Activated B cell treated with CpG ODN at 0.5 μM for 24 hours (primary cell): Measurements from ENCODE around the gene OR6N2. TPM values are rescaled to one million over a fixed set of nuclear protein-coding genes. Genes with fewer than 3 reads are reported as not detected.

Source experiments
- ATAC-seq: fragments of 200-7000 bp; cut with Tn5 transposase; one replicate; pipeline ENCODE4 v1.10.0; 2021; ENCODE audit warnings: low read depth, mild to moderate bottlenecking, moderate library complexity
- CTCF ChIA-PET: fragments of 350-600 bp; sonication (Branson Sonifier 250); formaldehyde crosslinking; loops from one replicate; lab custom pipeline; 2021; ENCODE audit warnings: antibody characterized with exemption; lab: Charles Lee
- POLR2A ChIA-PET: fragments of 350-600 bp; sonication (Branson Sonifier 250); formaldehyde crosslinking; loops from one replicate; lab custom pipeline; 2021; ENCODE audit warnings: antibody characterized with exemption; lab: Charles Lee
- DNase-seq: peaks from one replicate; pipeline ENCODE4 v3.0.0; 2022
- H3K27ac Mint-ChIP-seq: one replicate; pipeline ENCODE4 v1.8.0; 2020; ENCODE audit warnings: mixed read lengths
- H3K27me3 Mint-ChIP-seq: one replicate; pipeline ENCODE4 v1.8.0; 2021; ENCODE audit warnings: mixed read lengths
- H3K36me3 Mint-ChIP-seq: one replicate; pipeline ENCODE4 v1.8.0; 2021; ENCODE audit warnings: low read depth, mixed read lengths
- H3K4me1 Mint-ChIP-seq: one replicate; pipeline ENCODE4 v1.8.0; 2021; ENCODE audit warnings: mixed read lengths
- H3K4me3 Mint-ChIP-seq: one replicate; pipeline ENCODE4 v1.8.0; 2020; ENCODE audit warnings: mild to moderate bottlenecking, mixed read lengths
- H3K9me3 Mint-ChIP-seq: one replicate; pipeline ENCODE4 v1.8.0; 2020; ENCODE audit warnings: mixed read lengths
- CTCF ChIP-seq: fragments of 200-600 bp; IDR thresholded peaks from one replicate; pipeline ENCODE4 v1.8.0; 2022; ENCODE audit warnings: antibody characterized with exemption, mild to moderate bottlenecking
- intact Hi-C: fragments of 100-400 bp; cut with micrococcal nuclease; formaldehyde crosslinking; loops from one replicate; pipeline ENCODE4 v1.15.1; 2024
- total RNA-seq: library from RNA; stranded (reverse); gene quantifications from 2 replicates; pipeline ENCODE4 v1.2.3, GENCODE V29; 2022

OR6N2 gene
- total RNA-seq, 1 donor from 2014 or later: not detected

- ChIA-PET CTCF (no interaction called here), POLR2A (no interaction called here)
- Mint-ChIP-seq H3K27ac (no peak overlapping the region), H3K9me3 (no peaks in the 10 kb centered on the region), H3K4me3 (no peak overlapping the region), H3K36me3 (no peaks in the 10 kb centered on the region), H3K27me3 (peaks cover 6% of the 10 kb centered on the region), H3K4me1 (no peaks in the 10 kb centered on the region)
- TF ChIP-seq CTCF: no peak
- DNase-seq: no peak
- ATAC-seq: no peak
- intact Hi-C loops: no loop called here
These were observed 37.6 kb upstream of the OR6N2 start for GRCh38 chr1:158818560-158818959.

GRCh38 chr1:158814970-158815369, 34.0 kb upstream of the OR6N2 start:
- CTCF ChIA-PET: no interaction called here
- H3K4me3 Mint-ChIP-seq: no peak overlapping the region
- peaks cover 2% of the 10 kb centered on the region for H3K27me3 Mint-ChIP-seq
- POLR2A ChIA-PET: no interaction called here
- peaks cover 6% of the 10 kb centered on the region for H3K4me1 Mint-ChIP-seq
- no peak for ATAC-seq
- no peaks in the 10 kb centered on the region for H3K36me3 Mint-ChIP-seq
- DNase-seq: no peak
- no peak overlapping the region for H3K27ac Mint-ChIP-seq
- intact Hi-C loops: no loop called here
- no peaks in the 10 kb centered on the region for H3K9me3 Mint-ChIP-seq
- no peak for TF ChIP-seq CTCF

- no peak overlapping the region for H3K27ac Mint-ChIP-seq
- H3K4me3 Mint-ChIP-seq: no peak overlapping the region
- DNase-seq (no peak), ATAC-seq (no peak)
- intact Hi-C loops: no loop called here
- no peak for TF ChIP-seq CTCF
- H3K27me3 Mint-ChIP-seq: no peaks in the 10 kb centered on the region
- ChIA-PET CTCF (no interaction called here), POLR2A (no interaction called here)
- peaks cover 11% of the 10 kb centered on the region for H3K4me1 Mint-ChIP-seq
- H3K9me3 Mint-ChIP-seq: no peaks in the 10 kb centered on the region
- H3K36me3 Mint-ChIP-seq: no peaks in the 10 kb centered on the region
These were observed 32.2 kb upstream of the OR6N2 start for GRCh38 chr1:158813164-158813563.

GRCh38 chr1:158812336-158812735, 31.3 kb upstream of the OR6N2 start:
- ChIA-PET CTCF (no interaction called here), POLR2A (no interaction called here)
- DNase-seq (no peak), ATAC-seq (no peak)
- intact Hi-C loops: no loop called here
- no peaks in the 10 kb centered on the region for H3K9me3 Mint-ChIP-seq
- no peak overlapping the region for H3K4me3 Mint-ChIP-seq
- no peak overlapping the region for H3K27ac Mint-ChIP-seq
- no peaks in the 10 kb centered on the region for H3K27me3 Mint-ChIP-seq
- no peaks in the 10 kb centered on the region for H3K36me3 Mint-ChIP-seq
- TF ChIP-seq CTCF: no peak
- peaks cover 11% of the 10 kb centered on the region for H3K4me1 Mint-ChIP-seq

GRCh38 chr1:158810311-158810710, 29.3 kb upstream of the OR6N2 start:
- H3K9me3 Mint-ChIP-seq: no peaks in the 10 kb centered on the region
- H3K4me1 Mint-ChIP-seq: peaks cover 11% of the 10 kb centered on the region
- POLR2A ChIA-PET: no interaction called here
- no peaks in the 10 kb centered on the region for H3K27me3 Mint-ChIP-seq
- DNase-seq: no peak
- H3K36me3 Mint-ChIP-seq: no peaks in the 10 kb centered on the region
- ATAC-seq: no peak
- H3K27ac Mint-ChIP-seq: no peak overlapping the region
- intact Hi-C loops: no loop called here
- no peak for TF ChIP-seq CTCF
- no peak overlapping the region for H3K4me3 Mint-ChIP-seq
- CTCF ChIA-PET: no interaction called here
